K562 (cell line): ENCODE results near the gene FASTK. TPM values are rescaled to one million over a fixed set of nuclear protein-coding genes. Genes with fewer than 3 reads are reported as not detected.

ENCODE experiments used
- ATF1 ChIP-seq, 2 experiments: fragments of 450-650 bp in 1 of 2; IDR thresholded peaks; 2 replicates each; pipeline ENCODE4 v1.6.1; 2016; ENCODE audit warnings: missing compliant biosample characterization in 1 of 2, missing genetic modification characterization in 1 of 2
- CBFA2T2 ChIP-seq: fragments of 450-650 bp; conservative IDR thresholded peaks from 2 replicates; pipeline ENCODE4 v1.6.1; 2017; ENCODE audit warnings: mild to moderate bottlenecking
- CREB3 ChIP-seq: fragments of 450-650 bp; conservative IDR thresholded peaks from 2 replicates; pipeline ENCODE4 v1.6.1; 2016; ENCODE audit warnings: missing genetic modification characterization, low read depth, mild to moderate bottlenecking, missing compliant biosample characterization, moderate library complexity
- FOS ChIP-seq: IDR thresholded peaks from 3 replicates; pipeline ENCODE4 v1.6.1; 2011; ENCODE audit not compliant: insufficient read length; ENCODE audit errors: extremely low read depth
- GATA2 ChIP-seq: sonication (generic); formaldehyde crosslinking; IDR thresholded peaks from 2 replicates; pipeline ENCODE4 v1.4.0; 2020; ENCODE audit warnings: mild to moderate bottlenecking, missing genetic modification reagents
- GMEB1 ChIP-seq: fragments of 250-450 bp; sonication (Bioruptor Pico); IDR thresholded peaks from 2 replicates; pipeline ENCODE4 v1.4.0; 2020; ENCODE audit warnings: mild to moderate bottlenecking
- HOXB6 ChIP-seq: fragments of 250-450 bp; sonication (Bioruptor Pico); IDR thresholded peaks from 2 replicates; pipeline ENCODE4 v1.5.1; 2022; ENCODE audit warnings: mild to moderate bottlenecking, borderline replicate concordance
- L3MBTL2 ChIP-seq: fragments of 450-650 bp; IDR thresholded peaks from 2 replicates; pipeline ENCODE4 v1.6.1; 2016; ENCODE audit warnings: mild to moderate bottlenecking, moderate library complexity
- SAFB2 ChIP-seq: fragments of 200-400 bp; formaldehyde crosslinking; IDR thresholded peaks from 2 replicates; pipeline ENCODE4 v1.6.1; 2018; ENCODE audit warnings: borderline replicate concordance, low read length, low read depth, moderate library complexity; ENCODE audit not compliant: severe bottlenecking
- SAP30 ChIP-seq: fragments of 200-600 bp; sonication (generic); IDR thresholded peaks from 2 replicates; pipeline ENCODE4 v1.6.1; 2012; ENCODE audit warnings: borderline replicate concordance, low read depth, mild to moderate bottlenecking, moderate library complexity, low read length, control low read depth, inconsistent platforms; ENCODE audit not compliant: insufficient read depth, poor library complexity, severe bottlenecking
- TRIM28 ChIP-seq: fragments of 450-650 bp; IDR thresholded peaks from 2 replicates; pipeline ENCODE4 v1.6.1; 2017
- ZKSCAN1 ChIP-seq: fragments of 150-350 bp; IDR thresholded peaks from 2 replicates; pipeline ENCODE4 v1.6.1; 2016; ENCODE audit warnings: low read depth, low read length
- ZNF75A ChIP-seq: fragments of 450-650 bp; formaldehyde crosslinking; IDR thresholded peaks from 2 replicates; pipeline ENCODE4 v1.4.0; 2020; ENCODE audit warnings: mild to moderate bottlenecking
- polyA plus RNA-seq, 8 experiments: library from polyadenylated mRNA; depleted of rRNA in 4 of 8; stranded (reverse) in 5 of 8; unstranded in 3 of 8; fragments of >200 nt; fragmentation: Nextera tagmentation in 2 of 8; fragmentation: Illumina TruSeq in 1 of 8; extraction: Ambion mirVana in 2 of 8; extraction: Trizol in 1 of 8; gene quantifications; 2 replicates each; pipeline versions ENCODE4 v1.2.1 to v1.2.3, GENCODE V29; 2011 to 2014; ENCODE audit warnings: inconsistent platforms in 1 of 8, missing spikeins in 1 of 8
- total RNA-seq, 7 experiments: library from RNA; depleted of rRNA in 6 of 7; stranded (reverse); fragments of >200 nt in 6 of 7; fragmentation: Illumina TruSeq in 2 of 7; extraction: Trizol in 2 of 7; gene quantifications; 2 replicates each; pipeline versions ENCODE4 v1.2.1 to v1.2.3, GENCODE V29; 2011 to 2021; ENCODE audit warnings: low replicate concordance in 1 of 7
- TF ChIP-seq, protein P1 (sequence below): fragments of 250-450 bp; sonication (Bioruptor Pico); IDR thresholded peaks from 2 replicates; pipeline ENCODE4 v1.4.0; 2020; ENCODE audit warnings: mild to moderate bottlenecking, moderate library complexity
- TF ChIP-seq, protein P2 (sequence below): sonication (generic); formaldehyde crosslinking; IDR thresholded peaks from 2 replicates; pipeline ENCODE4 v1.8.1; 2023; ENCODE audit warnings: mild to moderate bottlenecking, missing genetic modification reagents

FASTK gene
- total and polyA plus RNA-seq, 9 of the 15 experiments (the other 6 are each of a cell fraction or from before 2014, with no cell fraction given), result 0.51 to 150 (median 48.2) TPM

- TF ChIP-seq, protein P1, sequence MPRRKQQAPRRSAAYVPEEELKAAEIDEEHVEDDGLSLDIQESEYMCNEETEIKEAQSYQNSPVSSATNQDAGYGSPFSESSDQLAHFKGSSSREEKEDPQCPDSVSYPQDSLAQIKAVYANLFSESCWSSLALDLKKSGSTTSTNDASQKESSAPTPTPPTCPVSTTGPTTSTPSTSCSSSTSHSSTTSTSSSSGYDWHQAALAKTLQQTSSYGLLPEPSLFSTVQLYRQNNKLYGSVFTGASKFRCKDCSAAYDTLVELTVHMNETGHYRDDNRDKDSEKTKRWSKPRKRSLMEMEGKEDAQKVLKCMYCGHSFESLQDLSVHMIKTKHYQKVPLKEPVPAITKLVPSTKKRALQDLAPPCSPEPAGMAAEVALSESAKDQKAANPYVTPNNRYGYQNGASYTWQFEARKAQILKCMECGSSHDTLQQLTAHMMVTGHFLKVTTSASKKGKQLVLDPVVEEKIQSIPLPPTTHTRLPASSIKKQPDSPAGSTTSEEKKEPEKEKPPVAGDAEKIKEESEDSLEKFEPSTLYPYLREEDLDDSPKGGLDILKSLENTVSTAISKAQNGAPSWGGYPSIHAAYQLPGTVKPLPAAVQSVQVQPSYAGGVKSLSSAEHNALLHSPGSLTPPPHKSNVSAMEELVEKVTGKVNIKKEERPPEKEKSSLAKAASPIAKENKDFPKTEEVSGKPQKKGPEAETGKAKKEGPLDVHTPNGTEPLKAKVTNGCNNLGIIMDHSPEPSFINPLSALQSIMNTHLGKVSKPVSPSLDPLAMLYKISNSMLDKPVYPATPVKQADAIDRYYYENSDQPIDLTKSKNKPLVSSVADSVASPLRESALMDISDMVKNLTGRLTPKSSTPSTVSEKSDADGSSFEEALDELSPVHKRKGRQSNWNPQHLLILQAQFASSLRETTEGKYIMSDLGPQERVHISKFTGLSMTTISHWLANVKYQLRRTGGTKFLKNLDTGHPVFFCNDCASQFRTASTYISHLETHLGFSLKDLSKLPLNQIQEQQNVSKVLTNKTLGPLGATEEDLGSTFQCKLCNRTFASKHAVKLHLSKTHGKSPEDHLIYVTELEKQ (CRISPR knock-in tag), result no peak
- TF ChIP-seq SAFB2, result no peak
- TF ChIP-seq CBFA2T2, result no peak
- TF ChIP-seq HOXB6, result no peak
- no peak for TF ChIP-seq ZNF75A
- no peak for TF ChIP-seq GATA2 (CRISPR knock-in tag)
- no peak for TF ChIP-seq ATF1 (CRISPR knock-in tag; IDR thresholded peaks at IDR 0.05)
- TF ChIP-seq ATF1 (tag; IDR thresholded peaks at IDR 0.05), result peak; percentile 56; the same call in 1 of the 2 replicates
- TF ChIP-seq CREB3, result no peak
- TF ChIP-seq TRIM28, result no peak
- TF ChIP-seq, protein P2, sequence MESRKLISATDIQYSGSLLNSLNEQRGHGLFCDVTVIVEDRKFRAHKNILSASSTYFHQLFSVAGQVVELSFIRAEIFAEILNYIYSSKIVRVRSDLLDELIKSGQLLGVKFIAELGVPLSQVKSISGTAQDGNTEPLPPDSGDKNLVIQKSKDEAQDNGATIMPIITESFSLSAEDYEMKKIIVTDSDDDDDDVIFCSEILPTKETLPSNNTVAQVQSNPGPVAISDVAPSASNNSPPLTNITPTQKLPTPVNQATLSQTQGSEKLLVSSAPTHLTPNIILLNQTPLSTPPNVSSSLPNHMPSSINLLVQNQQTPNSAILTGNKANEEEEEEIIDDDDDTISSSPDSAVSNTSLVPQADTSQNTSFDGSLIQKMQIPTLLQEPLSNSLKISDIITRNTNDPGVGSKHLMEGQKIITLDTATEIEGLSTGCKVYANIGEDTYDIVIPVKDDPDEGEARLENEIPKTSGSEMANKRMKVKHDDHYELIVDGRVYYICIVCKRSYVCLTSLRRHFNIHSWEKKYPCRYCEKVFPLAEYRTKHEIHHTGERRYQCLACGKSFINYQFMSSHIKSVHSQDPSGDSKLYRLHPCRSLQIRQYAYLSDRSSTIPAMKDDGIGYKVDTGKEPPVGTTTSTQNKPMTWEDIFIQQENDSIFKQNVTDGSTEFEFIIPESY (CRISPR knock-in tag), result peak; percentile 47; the same call in 1 of the 2 replicates
- TF ChIP-seq FOS, result no peak
- peak; percentile 79 for TF ChIP-seq GMEB1
- TF ChIP-seq L3MBTL2, result peak; percentile 85
- no peak for TF ChIP-seq ZKSCAN1
- TF ChIP-seq SAP30, result peak; percentile 72
Measured at GRCh38 chr7:151085691-151086620, 5.3 kb upstream of the FASTK start, which contains the start of gene AGAP3 (continued).
